ENCODE results near the gene EHBP1L1.

The EHBP1L1 gene

GRCh38 chr11:65575568-65576231 lies at the start of gene EHBP1L1:
Gene EHBP1L1, plus strand, starts transcription at chr11:65576053. Its CDS starts 250 bp downstream, at chr11:65576303.
- peak in 5 of 51 donors; percentile 14 to 42 (median 20) for DNase-seq

DNA sequence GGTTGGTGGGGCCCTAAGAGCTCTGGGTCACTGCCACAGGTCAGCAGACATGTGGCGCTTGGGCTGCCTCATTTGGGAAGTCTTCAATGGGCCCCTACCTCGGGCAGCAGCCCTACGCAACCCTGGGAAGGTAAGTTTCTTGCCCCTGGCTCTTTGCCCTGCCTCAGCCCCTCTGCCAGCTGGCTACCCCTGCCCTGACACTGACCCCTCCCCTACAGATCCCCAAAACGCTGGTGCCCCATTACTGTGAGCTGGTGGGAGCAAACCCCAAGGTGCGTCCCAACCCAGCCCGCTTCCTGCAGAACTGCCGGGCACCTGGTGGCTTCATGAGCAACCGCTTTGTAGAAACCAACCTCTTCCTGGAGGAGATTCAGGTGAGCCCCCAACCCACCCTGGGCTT lies 49.1 kb upstream of the EHBP1L1 start:
- DNase-seq = no peak

GRCh38 chr11:65528819-65529350 lies 47.0 kb upstream of the EHBP1L1 start:
- DNase-seq = no peak

DNA sequence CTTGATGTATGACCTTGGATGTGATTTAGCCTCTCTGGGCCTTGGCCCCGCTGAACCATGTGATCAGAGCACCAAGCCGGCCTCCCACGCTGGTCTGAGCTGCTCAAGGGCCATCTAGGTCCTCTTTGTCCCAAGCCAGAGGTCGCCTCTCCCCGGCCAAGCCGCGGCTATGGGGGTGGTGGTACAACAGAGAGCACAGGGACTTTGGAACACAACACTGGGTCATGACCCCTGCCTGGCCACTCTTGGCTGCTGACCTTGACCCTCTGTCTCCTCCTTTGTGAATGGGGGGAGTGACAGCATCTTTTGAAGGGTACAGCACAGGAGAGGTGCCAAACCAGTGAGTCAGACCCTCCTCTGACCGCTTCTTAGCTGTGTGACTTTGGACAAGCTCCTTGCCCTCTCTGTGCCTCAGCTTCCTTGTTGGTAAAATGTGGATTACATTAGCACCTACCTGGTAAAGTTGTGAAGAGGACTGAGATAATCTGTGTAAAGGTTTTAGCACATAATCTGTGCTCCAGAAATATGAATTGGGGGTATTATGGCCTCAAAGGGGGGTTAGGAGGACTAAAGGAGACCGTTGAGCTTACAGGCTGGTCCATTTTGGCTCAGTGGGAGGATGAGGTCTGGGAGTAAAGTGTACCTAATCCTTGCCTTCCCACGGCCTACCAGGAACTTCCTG lies 46.2 kb upstream of the EHBP1L1 start:
- no peak for DNase-seq

DNA sequence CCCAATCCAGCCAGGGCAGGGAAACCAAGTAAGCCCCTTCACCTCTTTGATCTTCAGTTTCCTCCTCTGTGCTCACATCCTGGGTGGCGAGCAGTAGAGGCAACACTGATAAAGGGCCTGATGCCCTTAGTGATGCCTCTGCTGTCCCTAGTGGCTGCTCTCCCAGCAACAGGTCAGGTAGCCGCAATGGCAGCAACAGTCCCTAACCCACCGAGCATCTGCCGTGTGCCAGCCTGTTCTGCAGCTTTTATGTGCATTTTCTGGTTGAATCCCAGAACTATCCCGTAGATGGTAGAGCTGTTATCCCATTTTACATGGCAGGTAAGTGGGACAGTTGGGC lies 45.7 kb upstream of the EHBP1L1 start:
- no peak for DNase-seq

DNA sequence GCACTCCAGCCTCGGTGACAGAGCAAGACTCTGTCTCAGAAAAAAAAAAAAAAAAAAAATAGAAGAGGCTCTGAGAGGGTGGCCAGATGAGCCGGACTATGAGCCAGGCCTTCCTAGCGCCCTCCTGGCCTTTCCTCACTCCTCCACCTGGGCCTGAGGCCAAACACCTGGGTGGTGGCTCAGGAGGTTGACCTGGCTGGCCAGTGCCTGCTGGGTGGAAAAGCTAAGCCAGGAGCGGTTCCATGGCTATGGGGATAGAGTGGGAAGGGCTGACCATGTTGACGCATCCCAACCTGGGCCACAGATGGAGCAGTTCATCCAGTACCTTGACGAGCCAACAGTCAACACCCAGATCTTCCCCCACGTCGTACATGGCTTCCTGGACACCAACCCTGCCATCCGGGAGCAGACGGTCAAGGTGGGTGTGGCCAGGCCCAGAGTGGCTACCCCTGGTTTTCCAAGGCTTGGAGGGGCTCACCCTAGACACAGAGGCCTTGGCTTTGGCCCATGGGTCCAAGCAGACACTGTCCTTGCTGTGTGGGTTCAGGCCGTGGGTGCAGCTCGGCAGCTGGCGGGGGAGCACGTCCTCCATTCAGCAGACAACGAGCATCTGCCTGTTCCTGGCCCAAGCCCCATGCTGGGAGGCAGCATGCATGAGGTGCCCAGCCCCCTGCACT lies 43.3 kb upstream of the EHBP1L1 start:
- DNase-seq = no peak

DNA sequence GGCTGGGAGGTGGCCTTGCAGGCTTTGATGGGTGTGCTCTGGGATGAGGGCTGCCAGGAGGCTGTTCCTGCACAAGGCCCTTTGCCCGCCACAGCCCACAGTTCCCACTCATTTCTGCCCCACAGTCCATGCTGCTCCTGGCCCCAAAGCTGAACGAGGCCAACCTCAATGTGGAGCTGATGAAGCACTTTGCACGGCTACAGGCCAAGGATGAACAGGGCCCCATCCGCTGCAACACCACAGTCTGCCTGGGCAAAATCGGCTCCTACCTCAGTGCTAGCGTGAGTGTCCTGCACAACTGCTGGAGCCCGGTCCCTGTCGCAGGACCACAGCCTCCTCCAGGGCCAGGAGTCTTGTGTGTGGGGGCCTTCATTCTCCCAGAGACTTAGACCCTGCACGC lies 40.8 kb upstream of the EHBP1L1 start:
- DNase-seq = no peak

- no peak for DNase-seq
These were observed 39.2 kb upstream of the EHBP1L1 start for GRCh38 chr11:65536412-65537295.

DNA sequence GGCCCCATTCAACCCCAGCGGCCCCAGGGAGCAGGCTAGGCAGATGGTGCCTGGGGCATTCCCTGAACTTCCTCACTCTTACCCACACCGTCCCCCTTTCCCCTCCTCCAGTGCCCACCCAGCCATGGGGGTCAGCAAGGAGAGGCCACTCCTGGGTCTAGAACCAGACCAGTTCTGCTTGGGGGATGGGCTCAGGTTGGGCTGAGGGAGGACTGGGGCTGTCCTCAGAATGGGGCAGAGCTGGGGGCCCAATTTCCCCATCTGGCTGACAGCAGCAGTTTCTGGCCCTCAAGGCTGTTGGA lies 38.6 kb upstream of the EHBP1L1 start:
- no peak for DNase-seq

GRCh38 chr11:65537620-65538231 lies 38.1 kb upstream of the EHBP1L1 start:
- DNase-seq = no peak

- no peak for DNase-seq
These were observed 37.5 kb upstream of the EHBP1L1 start for GRCh38 chr11:65538232-65538914.

GRCh38 chr11:65538915-65539743 lies 36.7 kb upstream of the EHBP1L1 start:
- peak in 1 of 51 donors; percentile 28 for DNase-seq

GRCh38 chr11:65539744-65540289 lies 36.0 kb upstream of the EHBP1L1 start:
- DNase-seq = no peak

GRCh38 chr11:65540290-65541092 lies 35.4 kb upstream of the EHBP1L1 start:
- peak; percentile 55 to 99 (median 86) for DNase-seq

DNA sequence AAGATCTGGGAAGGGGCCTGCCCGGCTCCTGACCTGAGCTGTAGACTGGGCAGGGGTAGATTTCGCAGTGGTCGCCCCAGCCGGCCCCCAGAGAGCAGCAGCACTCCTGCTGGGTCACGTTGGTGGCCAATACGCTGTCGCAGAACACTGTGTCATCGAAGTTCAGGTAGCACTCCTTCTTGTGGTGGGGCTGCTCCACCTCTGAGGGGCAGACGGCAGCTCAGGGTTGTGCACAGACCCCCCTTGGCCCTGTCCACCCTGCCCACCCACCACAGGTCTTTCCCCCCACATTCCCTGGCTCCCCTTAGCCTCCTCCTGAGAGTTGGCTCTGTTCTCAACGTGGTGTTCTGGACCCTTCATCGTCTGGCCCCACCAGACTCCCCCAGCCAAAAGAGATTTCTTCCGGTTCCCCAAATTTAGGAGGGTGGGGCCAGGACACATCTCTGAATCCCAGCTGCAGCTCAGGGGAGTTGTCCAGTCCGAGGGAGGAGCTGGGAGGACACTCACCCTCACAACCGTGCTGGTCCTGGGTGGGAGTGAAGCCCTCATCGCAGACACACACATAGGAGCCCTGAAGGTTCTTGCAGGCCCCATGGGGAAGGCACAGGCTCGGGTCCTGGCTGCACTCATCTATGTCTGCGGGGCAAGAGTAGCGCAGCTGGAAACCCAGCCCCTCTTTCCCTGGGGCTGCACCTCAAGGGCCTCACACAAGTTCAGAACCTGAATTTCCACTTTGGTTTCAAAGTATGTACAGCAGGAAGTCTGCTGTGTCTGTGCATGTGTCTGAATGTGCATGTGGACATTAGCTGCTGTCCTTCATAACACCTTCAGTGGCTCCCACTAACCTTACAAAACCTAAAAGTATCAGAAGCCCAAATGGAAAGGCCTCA lies 34.5 kb upstream of the EHBP1L1 start:
- DNase-seq = no peak

DNA sequence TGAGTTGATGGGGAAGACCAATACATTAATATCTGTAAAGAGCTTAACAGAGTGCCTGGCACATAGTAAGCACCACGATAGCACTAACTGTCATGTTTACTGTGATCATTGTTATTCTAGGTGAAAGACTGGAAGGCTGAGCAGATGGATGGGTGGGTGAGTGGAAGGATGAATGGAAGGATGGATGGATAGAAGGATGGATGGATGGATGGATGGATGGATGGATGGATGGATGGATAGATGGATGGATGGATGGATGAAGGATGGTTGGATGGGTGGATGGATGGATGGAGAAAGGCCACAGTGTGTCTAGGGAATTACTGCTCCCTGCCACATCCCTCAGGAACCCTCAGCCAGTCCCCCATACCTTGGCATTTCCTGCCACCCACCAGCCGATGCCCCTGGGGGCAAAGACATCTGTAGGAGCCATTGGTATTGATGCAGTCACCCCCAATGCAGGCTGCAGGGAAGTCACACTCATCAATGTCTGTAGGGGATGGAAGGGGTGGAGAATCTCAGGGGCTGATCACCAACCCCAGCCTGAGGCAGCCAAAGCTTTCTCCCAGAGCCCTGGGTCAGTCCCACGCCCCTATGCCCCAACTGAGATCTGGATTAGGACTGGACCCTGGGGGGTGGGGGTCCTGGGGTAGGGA lies 33.0 kb upstream of the EHBP1L1 start:
- no peak for DNase-seq

- DNase-seq = no peak
These were observed 30.0 kb upstream of the EHBP1L1 start for GRCh38 chr11:65545853-65546216.

All from hypothalamus (tissue), 51 donors.